ENCODE data around the gene OR9Q1.

GRCh38 chr11:58199271-58199670 is 175.6 kb downstream of the OR9Q1 start:
- TF ChIP-seq CTCF (IDR thresholded peaks at IDR 0.05) (no peak), POLR2A (IDR thresholded peaks at IDR 0.05) (no peak)
